Measurements from ENCODE around the gene TMEM30B. TPM values are rescaled to one million over a fixed set of nuclear protein-coding genes. Genes with fewer than 3 reads are reported as not detected.
A peak's percentile ranks its signal among the peaks of the same experiment; 100 is the strongest.

Gene TMEM30B
- total RNA-seq, 1 donor from 2014 or later: 0.36 TPM

DNA sequence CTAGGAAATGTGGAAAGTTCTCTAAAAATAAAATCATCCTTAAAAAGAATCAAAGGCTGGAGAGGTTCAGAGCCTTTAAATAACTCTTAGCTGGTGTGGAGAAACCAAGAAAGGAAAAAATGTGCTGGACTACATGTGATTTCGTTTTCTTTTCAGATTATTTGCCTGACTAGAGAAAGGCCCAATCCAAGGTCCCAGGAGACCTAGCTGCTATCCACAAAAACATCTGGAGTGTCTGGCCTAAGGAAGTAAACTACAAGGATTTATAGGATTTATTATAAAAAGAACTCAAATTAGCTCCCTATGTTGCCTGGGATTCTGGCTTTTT is 774 bp upstream of the TMEM30B start:
- Histone ChIP-seq H2AFZ (ENCODE audit: low read depth, low read length) (no peak overlapping the region), H3K9me3 (ENCODE audit: insufficient read depth, low read depth, low read length) (peaks cover 5% of the 10 kb centered on the region), H3K4me1 (ENCODE audit: insufficient read depth, low read length) (peaks cover 6% of the 10 kb centered on the region), H3K79me2 (ENCODE audit: insufficient read depth, low read length) (no peaks in the 10 kb centered on the region), H3K36me3 (ENCODE audit: insufficient read depth, low read length) (no peaks in the 10 kb centered on the region), H3K4me3 (ENCODE audit: insufficient read depth, low read depth, low read length) (no peak overlapping the region), H3K4me2 (ENCODE audit: low read length) (no peak overlapping the region), H3K9ac (ENCODE audit: low read length) (no peak overlapping the region), H3K27ac (ENCODE audit: low read depth, low read length) (no peak overlapping the region), H4K20me1 (ENCODE audit: insufficient read depth, low read length) (no peaks in the 10 kb centered on the region), H3K27me3 (ENCODE audit: insufficient read depth, low read length) (peaks cover 29% of the 10 kb centered on the region)
- Mint-ChIP-seq H3K9me3 (ENCODE audit: unreplicated experiment) (peaks cover 2% of the 10 kb centered on the region), H3K4me3 (ENCODE audit: unreplicated experiment) (no peak overlapping the region), H3K36me3 (ENCODE audit: low read depth, unreplicated experiment) (peaks cover 1% of the 10 kb centered on the region), H3K27ac (ENCODE audit: unreplicated experiment) (no peak overlapping the region), H3K27me3 (ENCODE audit: low read depth, unreplicated experiment) (peaks cover 33% of the 10 kb centered on the region), H3K4me1 (ENCODE audit: low read depth, unreplicated experiment) (no peaks in the 10 kb centered on the region)
- DNase-seq (ENCODE audit: low read depth): no peak
- no peak for TF ChIP-seq EZH2 (IDR thresholded peaks at IDR 0.05; ENCODE audit: insufficient read depth, low read length)
- TF ChIP-seq, protein P1, sequence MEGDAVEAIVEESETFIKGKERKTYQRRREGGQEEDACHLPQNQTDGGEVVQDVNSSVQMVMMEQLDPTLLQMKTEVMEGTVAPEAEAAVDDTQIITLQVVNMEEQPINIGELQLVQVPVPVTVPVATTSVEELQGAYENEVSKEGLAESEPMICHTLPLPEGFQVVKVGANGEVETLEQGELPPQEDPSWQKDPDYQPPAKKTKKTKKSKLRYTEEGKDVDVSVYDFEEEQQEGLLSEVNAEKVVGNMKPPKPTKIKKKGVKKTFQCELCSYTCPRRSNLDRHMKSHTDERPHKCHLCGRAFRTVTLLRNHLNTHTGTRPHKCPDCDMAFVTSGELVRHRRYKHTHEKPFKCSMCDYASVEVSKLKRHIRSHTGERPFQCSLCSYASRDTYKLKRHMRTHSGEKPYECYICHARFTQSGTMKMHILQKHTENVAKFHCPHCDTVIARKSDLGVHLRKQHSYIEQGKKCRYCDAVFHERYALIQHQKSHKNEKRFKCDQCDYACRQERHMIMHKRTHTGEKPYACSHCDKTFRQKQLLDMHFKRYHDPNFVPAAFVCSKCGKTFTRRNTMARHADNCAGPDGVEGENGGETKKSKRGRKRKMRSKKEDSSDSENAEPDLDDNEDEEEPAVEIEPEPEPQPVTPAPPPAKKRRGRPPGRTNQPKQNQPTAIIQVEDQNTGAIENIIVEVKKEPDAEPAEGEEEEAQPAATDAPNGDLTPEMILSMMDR (IDR thresholded peaks at IDR 0.05; ENCODE audit: insufficient read depth, low read depth, low read length): no peak
- FAIRE-seq: no peak

DNA sequence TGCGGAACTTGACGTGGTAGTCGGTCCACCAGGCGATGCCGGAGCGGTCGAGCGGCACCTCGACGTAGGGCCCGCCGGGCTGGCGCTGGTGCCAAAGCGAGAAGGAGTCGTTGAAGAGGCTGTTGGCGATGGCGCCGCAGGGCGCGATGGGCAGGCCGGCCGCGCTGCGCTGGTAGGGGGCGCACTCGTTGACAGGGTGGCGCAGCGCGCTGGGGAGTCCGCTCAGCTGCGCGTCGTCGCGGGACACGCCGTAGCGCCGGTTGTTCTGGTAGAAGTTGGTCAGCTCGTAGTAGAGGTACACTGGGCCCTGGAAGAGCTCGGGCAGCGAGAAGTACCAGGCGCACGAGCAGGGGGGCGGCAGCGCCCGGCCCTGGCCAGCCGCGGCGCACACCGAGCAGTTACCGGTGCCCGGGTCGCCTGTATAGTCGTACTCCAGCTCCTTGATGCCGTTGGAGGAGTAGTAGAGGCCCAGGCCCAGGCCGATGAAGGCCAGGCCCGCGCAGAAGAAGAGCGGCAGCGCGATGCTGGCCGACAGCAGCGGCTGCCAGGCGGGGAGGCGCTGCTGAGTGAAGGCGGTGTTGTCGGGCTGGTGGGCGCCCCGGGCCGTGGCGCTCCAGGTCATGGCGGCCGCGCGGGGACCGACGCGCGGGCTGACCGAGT is 482 bp downstream of the TMEM30B start:
- no peaks in the 10 kb centered on the region for H3K36me3 ChIP-seq (ENCODE audit: insufficient read depth, low read length)
- H3K4me3 ChIP-seq (ENCODE audit: insufficient read depth, low read depth, low read length): peak overlapping the region; percentile 64
- Mint-ChIP-seq H3K9me3 (ENCODE audit: unreplicated experiment) (peaks cover 2% of the 10 kb centered on the region), H3K27me3 (ENCODE audit: low read depth, unreplicated experiment) (peaks cover 33% of the 10 kb centered on the region), H3K4me1 (ENCODE audit: low read depth, unreplicated experiment) (no peaks in the 10 kb centered on the region), H3K36me3 (ENCODE audit: low read depth, unreplicated experiment) (peaks cover 1% of the 10 kb centered on the region), H3K4me3 (ENCODE audit: unreplicated experiment) (peak overlapping the region; percentile 64), H3K27ac (ENCODE audit: unreplicated experiment) (no peak overlapping the region)
- H3K4me2 ChIP-seq (ENCODE audit: low read length): peak overlapping the region; percentile 89
- H3K27ac ChIP-seq (ENCODE audit: low read depth, low read length): no peak overlapping the region
- peaks cover 6% of the 10 kb centered on the region for H3K4me1 ChIP-seq (ENCODE audit: insufficient read depth, low read length)
- no peaks in the 10 kb centered on the region for H3K79me2 ChIP-seq (ENCODE audit: insufficient read depth, low read length)
- H4K20me1 ChIP-seq (ENCODE audit: insufficient read depth, low read length): no peaks in the 10 kb centered on the region
- H3K27me3 ChIP-seq (ENCODE audit: insufficient read depth, low read length): peaks cover 34% of the 10 kb centered on the region
- FAIRE-seq (no peak), DNase-seq (ENCODE audit: low read depth) (peak; percentile 43)
- H3K9ac ChIP-seq (ENCODE audit: low read length): peak overlapping the region; percentile 56
- peak overlapping the region; percentile 94 for H2AFZ ChIP-seq (ENCODE audit: low read depth, low read length)
- TF ChIP-seq EZH2 (IDR thresholded peaks at IDR 0.05; ENCODE audit: insufficient read depth, low read length): peak; percentile 79
- TF ChIP-seq, protein P1 (IDR thresholded peaks at IDR 0.05; ENCODE audit: insufficient read depth, low read depth, low read length): peak; percentile 10
- H3K9me3 ChIP-seq (ENCODE audit: insufficient read depth, low read depth, low read length): peaks cover 5% of the 10 kb centered on the region

DNA sequence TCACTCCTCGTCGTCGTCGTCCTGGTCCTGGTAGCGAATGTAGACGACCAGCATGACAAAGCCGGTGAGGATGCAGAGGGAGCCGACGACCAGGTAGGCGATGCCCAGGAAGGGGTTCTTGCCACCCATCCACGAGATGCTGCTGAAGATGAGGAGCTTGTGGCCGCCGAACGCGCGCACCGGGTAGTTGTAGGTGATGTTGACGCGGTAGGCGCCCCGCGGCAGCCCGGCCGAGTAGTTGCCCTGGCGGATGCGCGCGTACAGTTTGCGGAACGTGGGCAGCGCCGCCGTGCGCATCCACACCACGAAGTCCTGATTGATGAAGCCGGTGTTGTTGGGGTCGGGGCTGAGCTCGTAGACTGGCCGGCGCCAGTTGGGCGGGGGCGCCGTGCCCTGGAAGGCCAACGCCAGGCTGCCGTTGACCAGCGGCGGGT is 1.0 kb downstream of the TMEM30B start:
- no peak for TF ChIP-seq EZH2 (IDR thresholded peaks at IDR 0.05; ENCODE audit: insufficient read depth, low read length)
- TF ChIP-seq, protein P1 (IDR thresholded peaks at IDR 0.05; ENCODE audit: insufficient read depth, low read depth, low read length): no peak
- no peak for DNase-seq (ENCODE audit: low read depth)
- Histone ChIP-seq H2AFZ (ENCODE audit: low read depth, low read length) (peak overlapping the region; percentile 94), H3K4me3 (ENCODE audit: insufficient read depth, low read depth, low read length) (peak overlapping the region; percentile 64), H3K27ac (ENCODE audit: low read depth, low read length) (no peak overlapping the region), H3K9me3 (ENCODE audit: insufficient read depth, low read depth, low read length) (peaks cover 5% of the 10 kb centered on the region), H3K4me2 (ENCODE audit: low read length) (peak overlapping the region; percentile 89), H3K79me2 (ENCODE audit: insufficient read depth, low read length) (no peaks in the 10 kb centered on the region), H4K20me1 (ENCODE audit: insufficient read depth, low read length) (no peaks in the 10 kb centered on the region), H3K4me1 (ENCODE audit: insufficient read depth, low read length) (peaks cover 6% of the 10 kb centered on the region), H3K27me3 (ENCODE audit: insufficient read depth, low read length) (peaks cover 39% of the 10 kb centered on the region), H3K36me3 (ENCODE audit: insufficient read depth, low read length) (no peaks in the 10 kb centered on the region), H3K9ac (ENCODE audit: low read length) (peak overlapping the region; percentile 56)
- Mint-ChIP-seq H3K9me3 (ENCODE audit: unreplicated experiment) (peaks cover 2% of the 10 kb centered on the region), H3K36me3 (ENCODE audit: low read depth, unreplicated experiment) (peaks cover 1% of the 10 kb centered on the region), H3K27ac (ENCODE audit: unreplicated experiment) (no peak overlapping the region), H3K27me3 (ENCODE audit: low read depth, unreplicated experiment) (peaks cover 33% of the 10 kb centered on the region), H3K4me3 (ENCODE audit: unreplicated experiment) (peak overlapping the region; percentile 64), H3K4me1 (ENCODE audit: low read depth, unreplicated experiment) (no peaks in the 10 kb centered on the region)
- no peak for FAIRE-seq
